K562 (cell line): ENCODE data around the gene MRPS6. TPM values are rescaled to one million over a fixed set of nuclear protein-coding genes. Genes with fewer than 3 reads are reported as not detected.

ENCODE experiments used
- ATAC-seq: fragments of 200-7000 bp; cut with Tn5 transposase; 3 replicates; pipeline ENCODE4 v1.9.1; 2020; ENCODE audit warnings: moderate library complexity
- Bru-seq: library from RNA; stranded (reverse); fragments of 400-500 nt; gene quantifications from one replicate; lab custom pipeline; 2021; lab: Mats Ljungman, UMichigan
- BruChase-seq, 2 experiments: library from RNA; stranded (reverse); fragments of 400-500 nt; gene quantifications; one replicate each; lab custom pipeline; 2021; lab: Mats Ljungman, UMichigan
- BruUV-seq: library from RNA; stranded (reverse); fragments of 400-500 nt; replicated peaks from 2 replicates; lab custom pipeline; 2021; lab: Mats Ljungman, UMichigan
- CTCF ChIA-PET: fragments of 300-600 bp; formaldehyde crosslinking; extraction: SDS; loops from one replicate; lab custom pipeline; 2021; ENCODE audit warnings: low intra/inter-chr PET ratio; lab: Yijun Ruan, JAX
- POLR2A ChIA-PET: fragments of 300-600, 350-650 bp; sonication (Branson Sonifier 250); formaldehyde crosslinking; extraction: SDS; loops from one replicate; lab custom pipeline; 2021; ENCODE audit warnings: antibody characterized with exemption, inconsistent platforms; lab: Yijun Ruan, JAX
- DNase-seq, 4 experiments: peaks; one replicate each; pipeline versions ENCODE4 v3.0.0 to v3.0.0-alpha.2; 2011 to 2018; ENCODE audit warnings: low spot score in 3 of 4, mixed read lengths in 3 of 4; ENCODE audit errors: extremely low read depth in 1 of 4
- FAIRE-seq: peaks from 2 replicates; lab custom pipeline; 2011; peaks lifted over from hg19 to GRCh38; lab: Jason Lieb, UNC
- H2AFZ ChIP-seq: 2 replicates; pipeline ENCODE4 v1.6.0; 2011; ENCODE audit warnings: low read depth, low read length, control low read depth, inconsistent platforms
- H3K27ac ChIP-seq: fragments of 200-600 bp; 3 replicates; pipeline ENCODE4 v1.8.0; 2011; ENCODE audit warnings: low read depth, mild to moderate bottlenecking, control low read depth, inconsistent platforms, low read length, moderate library complexity, mixed read lengths; ENCODE audit errors: extremely low read depth
- H3K27me3 ChIP-seq, 2 experiments: fragments of 300-600 bp in 1 of 2; 2 replicates in 1 of 2; 3 replicates in 1 of 2; pipeline versions ENCODE4 v1.6.0 to v1.8.0; 2011; ENCODE audit warnings: inconsistent platforms in 2 of 2, low read length in 2 of 2, mild to moderate bottlenecking in 1 of 2, mixed read lengths in 1 of 2, moderate library complexity in 1 of 2; ENCODE audit not compliant: control insufficient read depth in 2 of 2, insufficient read depth in 2 of 2
- H3K36me3 ChIP-seq: fragments of 300-600 bp; 3 replicates; pipeline ENCODE4 v1.8.0; 2011; ENCODE audit warnings: mild to moderate bottlenecking, low read length, inconsistent platforms; ENCODE audit not compliant: control insufficient read depth, insufficient read depth
- H3K4me1 ChIP-seq, 2 experiments: fragments of 200-600 bp in 1 of 2; replicated peaks in 1 of 2; 2 replicates in 1 of 2; 3 replicates in 1 of 2; pipeline versions ENCODE4 v1.5.1 to v1.8.0; 2011; ENCODE audit warnings: inconsistent platforms in 2 of 2, low read length in 2 of 2, mild to moderate bottlenecking in 1 of 2, mixed read lengths in 1 of 2, moderate library complexity in 1 of 2; ENCODE audit not compliant: control insufficient read depth in 2 of 2, insufficient read depth in 2 of 2
- H3K4me2 ChIP-seq: 2 replicates; pipeline ENCODE4 v1.6.1; 2011; ENCODE audit warnings: low read length, control low read depth, inconsistent platforms, mixed read lengths; ENCODE audit not compliant: insufficient read depth
- H3K4me3 ChIP-seq: fragments of 200-600 bp; sonication (generic), shearing (Covaris generic); 2 replicates; pipeline ENCODE4 v1.5.1; 2016; ENCODE audit warnings: control low read depth, inconsistent platforms
- H3K79me2 ChIP-seq: fragments of 200-600 bp; 3 replicates; pipeline ENCODE4 v1.8.0; 2011; ENCODE audit warnings: low read length, inconsistent platforms; ENCODE audit not compliant: control insufficient read depth, insufficient read depth
- H3K9ac ChIP-seq, 2 experiments: 2 replicates each; pipeline versions ENCODE4 v1.6.0 to v1.6.1; 2011; ENCODE audit warnings: low read depth in 2 of 2, low read length in 2 of 2, control low read depth in 1 of 2, inconsistent platforms in 1 of 2, mild to moderate bottlenecking in 1 of 2, mixed read lengths in 1 of 2; ENCODE audit not compliant: insufficient read depth in 1 of 2
- H3K9me1 ChIP-seq: one replicate; pipeline ENCODE4 v1.6.0; 2011; ENCODE audit warnings: inconsistent platforms, mild to moderate bottlenecking, low read length, moderate library complexity; ENCODE audit not compliant: control insufficient read depth, insufficient read depth
- H3K9me3 ChIP-seq: replicated peaks from 2 replicates; pipeline ENCODE4 v1.5.1; 2011; ENCODE audit warnings: low read depth, low read length, inconsistent platforms; ENCODE audit not compliant: control insufficient read depth, insufficient read depth
- H4K20me1 ChIP-seq: replicated peaks from 2 replicates; pipeline ENCODE4 v1.6.1; 2011; ENCODE audit warnings: low read length, inconsistent platforms, mixed read lengths; ENCODE audit not compliant: control insufficient read depth, insufficient read depth
- ARID1B ChIP-seq: fragments of 450-650 bp; IDR thresholded peaks from 2 replicates; pipeline ENCODE4 v1.6.1; 2016; ENCODE audit warnings: antibody characterized with exemption, mild to moderate bottlenecking, inconsistent platforms
- ARID3B ChIP-seq: fragments of 250-450 bp; sonication (Bioruptor Pico); IDR thresholded peaks from 2 replicates; pipeline ENCODE4 v1.4.0; 2020; ENCODE audit warnings: borderline replicate concordance
- ATF1 ChIP-seq, 2 experiments: fragments of 450-650 bp in 1 of 2; IDR thresholded peaks; 2 replicates each; pipeline ENCODE4 v1.6.1; 2016; ENCODE audit warnings: missing compliant biosample characterization in 1 of 2, missing genetic modification characterization in 1 of 2
- DDX20 ChIP-seq: fragments of 450-650 bp; IDR thresholded peaks from 2 replicates; pipeline ENCODE4 v1.6.1; 2016; ENCODE audit warnings: missing genetic modification characterization, low read depth, mild to moderate bottlenecking, missing compliant biosample characterization, moderate library complexity
- EGR1 ChIP-seq: fragments of 450-650 bp; conservative IDR thresholded peaks from 2 replicates; pipeline ENCODE4 v1.6.1; 2017; ENCODE audit warnings: mild to moderate bottlenecking
- FOSL1 ChIP-seq: fragments of 200-800 bp; sonication (Bioruptor generic); conservative IDR thresholded peaks from 2 replicates; pipeline ENCODE4 v1.6.1; 2016; ENCODE audit warnings: missing genetic modification characterization, missing compliant biosample characterization
- FOXA1 ChIP-seq: fragments of 450-650 bp; IDR thresholded peaks from 2 replicates; pipeline ENCODE4 v1.6.1; 2016; ENCODE audit warnings: mild to moderate bottlenecking, borderline replicate concordance
- GTF2E2 ChIP-seq: fragments of 200-800 bp; sonication (Bioruptor generic); IDR thresholded peaks from 2 replicates; pipeline ENCODE4 v1.6.1; 2016; ENCODE audit warnings: missing genetic modification characterization, missing compliant biosample characterization
- KDM2B ChIP-seq: fragments of 250-450 bp; sonication (Bioruptor Pico); IDR thresholded peaks from 2 replicates; pipeline ENCODE4 v1.8.0; 2021; ENCODE audit warnings: mild to moderate bottlenecking, moderate library complexity
- NCOA6 ChIP-seq: fragments of 450-650 bp; IDR thresholded peaks from 2 replicates; pipeline ENCODE4 v1.6.1; 2017; ENCODE audit warnings: mild to moderate bottlenecking
- PHTF2 ChIP-seq: fragments of 250-450 bp; sonication (Bioruptor Pico); IDR thresholded peaks from 2 replicates; pipeline ENCODE4 v1.5.0; 2021; ENCODE audit warnings: mild to moderate bottlenecking
- SMAD4 ChIP-seq: fragments of 250-450 bp; sonication (Bioruptor Pico); conservative IDR thresholded peaks from 2 replicates; pipeline ENCODE4 v1.8.0; 2021; ENCODE audit warnings: inconsistent platforms, mild to moderate bottlenecking, moderate library complexity
- SUPT5H ChIP-seq: fragments of 450-650 bp; IDR thresholded peaks from 2 replicates; pipeline ENCODE4 v1.6.1; 2016
- ZC3H4 ChIP-seq: sonication (generic); formaldehyde crosslinking; IDR thresholded peaks from 2 replicates; pipeline ENCODE4 v1.9.0; 2021; ENCODE audit warnings: missing genetic modification reagents, borderline replicate concordance
- ZNF212 ChIP-seq: fragments of 450-650 bp; formaldehyde crosslinking; IDR thresholded peaks from 2 replicates; pipeline ENCODE4 v1.4.0; 2020; ENCODE audit warnings: mild to moderate bottlenecking
- WGBS: fragments of 100-300 bp; shearing (Covaris generic); methylation state at CpG from one replicate; pipeline ENCODE4 v1.1.6; 2016; ENCODE audit warnings: low coverage, mixed read lengths; ENCODE audit not compliant: insufficient coverage; ENCODE audit errors: missing lambda C conversion rate; 5-methylcytosine and 5-hydroxymethylcytosine counted together
- in situ Hi-C: fragments of 300-500 bp; cut with MboI; formaldehyde crosslinking; loops from 4 replicates; pipeline ENCODE4 v1.15.0; 2018; ENCODE audit warnings: inconsistent platforms, mixed read lengths
- intact Hi-C: fragments of 100-400 bp; cut with micrococcal nuclease; formaldehyde crosslinking; loops from 2 replicates; pipeline ENCODE4 v1.14.2; 2022
- long read RNA-seq, 3 experiments: library from polyadenylated mRNA in 2 of 3; library from RNA in 1 of 3; unstranded in 2 of 3; stranded (forward) in 1 of 3; transcript quantifications; one replicate each; pipeline ENCODE4 v2.0.0, GENCODE V29; 2019 to 2022
- polyA minus RNA-seq, 3 experiments: library from RNA; depleted of rRNA, polyadenylated mRNA; stranded (reverse); fragments of >200 nt; gene quantifications; 2 replicates each; pipeline ENCODE4 v1.2.3, GENCODE V29; 2011
- polyA plus RNA-seq, 8 experiments: library from polyadenylated mRNA; depleted of rRNA in 4 of 8; stranded (reverse) in 5 of 8; unstranded in 3 of 8; fragments of >200 nt; fragmentation: Nextera tagmentation in 2 of 8; fragmentation: Illumina TruSeq in 1 of 8; extraction: Ambion mirVana in 2 of 8; extraction: Trizol in 1 of 8; gene quantifications; 2 replicates each; pipeline versions ENCODE4 v1.2.1 to v1.2.3, GENCODE V29; 2011 to 2014; ENCODE audit warnings: inconsistent platforms in 1 of 8, missing spikeins in 1 of 8
- total RNA-seq, 7 experiments: library from RNA; depleted of rRNA in 6 of 7; stranded (reverse); fragments of >200 nt in 6 of 7; fragmentation: Illumina TruSeq in 2 of 7; extraction: Trizol in 2 of 7; gene quantifications; 2 replicates each; pipeline versions ENCODE4 v1.2.1 to v1.2.3, GENCODE V29; 2011 to 2021; ENCODE audit warnings: low replicate concordance in 1 of 7

Gene MRPS6
- 32.3 and 65.6 TPM in 2 replicates for total RNA-seq (2011; cell fraction: chromatin; rRNA removed; ENCODE audit: low replicate concordance)
- 16.3 and 20.5 TPM in 2 replicates for total RNA-seq (2011; cell fraction: nucleolus; rRNA removed)
- 51.1 and 85.3 TPM in 2 replicates for total RNA-seq (2011; cell fraction: nucleoplasm; rRNA removed)
- total RNA-seq (2014; rRNA removed), result 24.6 and 27.7 TPM in 2 replicates
- 32.3 and 41.3 TPM in 2 replicates for total RNA-seq (2014; rRNA removed; fragmentation: Illumina TruSeq; extraction: Trizol)
- total RNA-seq (2015; rRNA removed; fragmentation: Illumina TruSeq; extraction: Trizol), result 26.1 and 27.0 TPM in 2 replicates
- 61.6 and 67.6 TPM in 2 replicates for total RNA-seq (2021)
- polyA plus RNA-seq (2011; rRNA removed), result 37.8 and 39.8 TPM in 2 replicates
- 32.8 and 39.1 TPM in 2 replicates for polyA plus RNA-seq (2011; cell fraction: cytosol; rRNA removed)
- 51.4 and 65.2 TPM in 2 replicates for polyA plus RNA-seq (2011; cell fraction: nucleus; rRNA removed)
- polyA plus RNA-seq (2012), result 60.8 and 80.0 TPM in 2 replicates
- polyA plus RNA-seq (2014; fragmentation: Illumina TruSeq; extraction: Trizol), result 68.2 and 72.0 TPM in 2 replicates
- 10 to 100 TPM; 31.5 to 39.3 TPM for polyA plus RNA-seq (2014; fragmentation: Nextera tagmentation; extraction: Ambion mirVana)
- polyA plus RNA-seq (2014; rRNA removed), result 51.9 and 55.0 TPM in 2 replicates
- 26.4 and 29.9 TPM in 2 replicates for polyA minus RNA-seq (2011; rRNA and poly(A)+ RNA removed)
- polyA minus RNA-seq (2011; cell fraction: cytosol; rRNA and poly(A)+ RNA removed), result 15.9 and 17.2 TPM in 2 replicates
- 36.5 and 42.4 TPM in 2 replicates for polyA minus RNA-seq (2011; cell fraction: nucleus; rRNA and poly(A)+ RNA removed)
- Bru-seq, nascent RNA, result percentile 91 among the genes with signal in this experiment
- BruChase-seq, experiment 1, labeled RNA remaining after a 2-hour chase, result percentile 95 among the genes with signal in this experiment
- percentile 98 among the genes with signal in this experiment for BruChase-seq, experiment 2, labeled RNA remaining after a 6-hour chase
- long read RNA-seq, experiment 1, transcript MRPS6-201 (3 exons, 990 nt), result major isoform, 94 of 155 reads
- long read RNA-seq, experiment 1, transcript MRPS6-202 (5 exons, 1,061 nt), result minor isoform, 12 of 155 reads
- long read RNA-seq, experiment 1, partial matches to known transcripts, result 20 of 155 reads
- long read RNA-seq, experiment 1, other reads (novel, unspliced or antisense), result 27 of 155 reads
- long read RNA-seq, experiment 2, transcript MRPS6-201 (3 exons, 990 nt), result major isoform, 76 of 101 reads
- long read RNA-seq, experiment 2, partial matches to known transcripts, result 10 of 101 reads
- long read RNA-seq, experiment 2, other reads (novel, unspliced or antisense), result 10 of 101 reads
- long read RNA-seq, experiment 3, transcript MRPS6-201 (3 exons, 990 nt), result major isoform, 60 of 74 reads
- long read RNA-seq, experiment 3, transcript MRPS6-202 (5 exons, 1,061 nt), result minor isoform, 6 of 74 reads
- long read RNA-seq, experiment 3, partial matches to known transcripts, result 1 of 74 reads
- long read RNA-seq, experiment 3, other reads (novel, unspliced or antisense), result 4 of 74 reads

GRCh38 chr21:34073032-34073748, at the start of gene MRPS6, which contains the start of gene SLC5A3:
TSS of gene MRPS6 (plus strand) at chr21:34073578. CDS start at chr21:34073701, 123 bp downstream.
TSS of gene SLC5A3 (plus strand) at chr21:34073578. CDS start at chr21:34095199, 21,621 bp downstream.
- H3K36me3 ChIP-seq, result peaks cover 31% of the 10 kb centered on the region
- DNase-seq (peak; percentile 91 to 96 (median 94)), FAIRE-seq (no peak), ATAC-seq (peak; percentile 82)
- BruUV-seq, result no TSS peak
- H3K79me2 ChIP-seq, result peaks cover 43% of the 10 kb centered on the region
- H3K27me3 ChIP-seq, result peaks cover 0 to 5% of the 10 kb centered on the region in 2 experiments; a peak in 2 of 5 replicates
- no peaks in the 10 kb centered on the region for H3K9me3 ChIP-seq
- peak within 1 kb of the TSS; percentile 65 for H3K4me3 ChIP-seq
- peak within 1 kb of the TSS; percentile 77 to 98 for H3K9ac ChIP-seq
- peaks cover 9 to 35% of the 10 kb centered on the region in 2 experiments; a peak in 4 of 5 replicates for H3K4me1 ChIP-seq
- ChIA-PET POLR2A (interaction anchor here (0.6 to 1.5 kb wide), 8 partner anchors 8 to 171 kb away, joined by 3 to 5 read pairs (median 4); no protein-coding TSS in a partner anchor), CTCF (interaction anchor here (0.8 kb wide), 1 partner anchor 278 kb away, joined by 3 read pairs; no protein-coding TSS in a partner anchor)
- H3K27ac ChIP-seq, result peak within 1 kb of the TSS; percentile 87
- in situ Hi-C loops (no loop called here), intact Hi-C loops (loop anchor here (5.0 to 10.0 kb wide), 3 partner anchors 132 to 274 kb away; no protein-coding TSS in a partner anchor)
- peak within 1 kb of the TSS; percentile 83 for H3K4me2 ChIP-seq
- 4% methylated on average over 59 of the region's 104 CpGs for WGBS
- H2AFZ ChIP-seq, result peak within 1 kb of the TSS; percentile 88
- H3K9me1 ChIP-seq, result no peaks in the 10 kb centered on the region
- H4K20me1 ChIP-seq, result peaks cover 8% of the 10 kb centered on the region; the same call in 1 of the 2 replicates
- no peak for TF ChIP-seq GTF2E2 (tag)
- TF ChIP-seq KDM2B (CRISPR knock-in tag), result peak; percentile 87; the same call in 1 of the 2 replicates
- no peak for TF ChIP-seq DDX20 (tag)
- no peak for TF ChIP-seq NCOA6
- TF ChIP-seq SUPT5H, result peak; percentile 82
- TF ChIP-seq ATF1 (CRISPR knock-in tag; IDR thresholded peaks at IDR 0.05), result no peak
- 0 out of 2 replicates have a peak, but pooled peaks have one; percentile 8 for TF ChIP-seq ATF1 (tag; IDR thresholded peaks at IDR 0.05)
- TF ChIP-seq SMAD4 (CRISPR knock-in tag), result peak; percentile 38; the same call in 1 of the 2 replicates
- no peak for TF ChIP-seq ZC3H4 (CRISPR knock-in tag)
- TF ChIP-seq ARID3B (CRISPR knock-in tag), result peak; percentile 77; the same call in 1 of the 2 replicates
- TF ChIP-seq FOXA1, result no peak
- peak; percentile 52 for TF ChIP-seq EGR1
- no peak for TF ChIP-seq PHTF2 (CRISPR knock-in tag)
- peak; percentile 28; the same call in 1 of the 2 replicates for TF ChIP-seq ARID1B
- TF ChIP-seq ZNF212, result no peak
- TF ChIP-seq FOSL1, result 0 out of 2 replicates have a peak, but pooled peaks have one; percentile 9
